HG03469 (cell line): ENCODE results near the gene PDZK1.
"Not testable (repeated sequence)": the region's sequence is repeated elsewhere in the genome, so short reads cannot be mapped to it uniquely, and the experiment has no call there.

Source experiments
- ATAC-seq: cut with Tn5 transposase; IDR thresholded peaks from one replicate; pipeline ENCODE4 v1.9.1; 2021; ENCODE audit warnings: mild to moderate bottlenecking, moderate library complexity, moderate number of reproducible peaks; ENCODE audit not compliant: unreplicated experiment

The PDZK1 gene

GRCh38 chr1:145707183-145707867 lies at the start of gene PDZK1:
Gene PDZK1 (minus strand): TSS chr1:145707368. CDS start chr1:145688021, 19,347 bp downstream.
- ATAC-seq = no peak

GRCh38 chr1:145751491-145752037 lies 44.4 kb upstream of the PDZK1 start:
- no peak for ATAC-seq

DNA sequence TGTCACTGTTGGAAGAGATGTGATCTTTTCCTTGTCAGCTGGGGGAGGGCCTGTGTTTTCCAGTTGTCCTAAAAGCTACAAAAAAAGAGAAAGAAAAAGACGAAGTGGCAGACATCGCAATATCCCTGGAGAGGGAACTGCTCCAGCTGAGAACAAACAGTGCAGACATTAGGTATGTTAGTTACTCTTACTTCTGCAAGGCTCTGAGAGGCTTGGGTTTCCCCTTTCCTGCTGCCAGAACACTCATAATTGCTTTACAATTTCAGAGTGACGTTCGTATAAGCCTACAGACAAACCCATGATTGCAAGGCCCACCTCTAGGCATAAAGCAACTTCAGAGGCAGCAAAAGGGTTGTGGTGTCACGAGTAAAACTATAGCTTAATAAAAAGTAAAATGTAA lies 43.3 kb upstream of the PDZK1 start:
- ATAC-seq = no peak

DNA sequence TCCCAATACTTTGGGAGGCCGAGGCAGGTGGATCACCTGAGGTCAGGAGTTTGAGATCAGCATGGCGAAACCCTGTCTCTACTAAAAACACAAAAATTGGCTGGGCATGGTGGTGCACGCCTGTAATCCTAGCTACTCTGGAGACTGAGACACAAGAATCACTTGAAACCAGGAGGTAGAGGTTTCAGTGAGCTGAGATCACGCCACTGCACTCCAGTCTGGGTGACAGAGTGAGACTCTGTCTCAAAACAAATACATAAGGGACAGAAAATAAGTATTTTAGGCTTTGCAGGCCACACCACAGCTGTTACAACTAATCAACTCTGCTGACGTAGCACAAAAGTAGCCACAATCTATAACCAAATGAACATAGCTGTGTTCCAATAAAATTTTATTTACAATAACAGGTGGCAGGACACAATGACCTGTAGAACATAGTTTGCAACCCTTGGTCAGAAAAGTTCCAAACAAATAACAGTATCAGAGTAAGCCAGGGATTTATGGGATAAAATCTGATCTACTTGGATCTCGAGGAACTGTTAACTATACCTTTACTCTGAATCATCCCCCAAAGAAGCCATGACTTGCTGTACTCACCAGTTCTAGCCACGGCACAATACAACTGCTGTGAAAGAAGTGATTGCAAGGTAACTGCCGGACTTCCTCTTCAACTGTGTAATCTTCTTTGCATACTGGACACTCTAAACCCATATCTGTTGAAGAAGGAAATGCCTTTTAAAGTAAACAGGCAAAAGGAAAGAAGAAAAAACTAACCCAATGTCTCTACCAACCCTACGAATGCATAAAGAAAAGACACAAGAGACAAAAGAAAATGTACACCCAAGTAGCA lies 40.5 kb upstream of the PDZK1 start:
- ATAC-seq = no peak

GRCh38 chr1:145740269-145740668 lies 33.1 kb upstream of the PDZK1 start:
- ATAC-seq = no peak

DNA sequence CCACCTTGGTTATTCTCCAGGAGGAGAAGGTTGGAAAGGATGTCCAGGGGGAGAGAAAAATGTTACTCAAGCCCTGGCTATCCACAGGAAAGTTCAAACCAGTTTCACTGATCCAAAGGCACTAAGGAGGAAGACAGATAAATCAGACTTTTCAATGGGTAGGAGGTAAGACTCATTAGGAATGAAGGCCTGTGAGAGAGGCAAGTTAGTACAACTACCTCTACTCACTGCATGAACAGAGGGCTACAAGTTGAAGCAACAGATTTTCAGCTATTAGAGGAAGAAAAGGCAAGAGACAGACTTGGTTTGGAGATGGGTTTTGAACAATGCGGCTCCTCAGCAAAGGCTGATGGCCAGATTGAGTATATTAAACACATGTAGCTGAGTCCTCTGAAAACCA lies 29.0 kb upstream of the PDZK1 start:
- no peak for ATAC-seq

- ATAC-seq = no peak
Measured at GRCh38 chr1:145730900-145731299, 23.7 kb upstream of the PDZK1 start.

- ATAC-seq = no peak
Measured at GRCh38 chr1:145730467-145730866, 23.3 kb upstream of the PDZK1 start.

DNA sequence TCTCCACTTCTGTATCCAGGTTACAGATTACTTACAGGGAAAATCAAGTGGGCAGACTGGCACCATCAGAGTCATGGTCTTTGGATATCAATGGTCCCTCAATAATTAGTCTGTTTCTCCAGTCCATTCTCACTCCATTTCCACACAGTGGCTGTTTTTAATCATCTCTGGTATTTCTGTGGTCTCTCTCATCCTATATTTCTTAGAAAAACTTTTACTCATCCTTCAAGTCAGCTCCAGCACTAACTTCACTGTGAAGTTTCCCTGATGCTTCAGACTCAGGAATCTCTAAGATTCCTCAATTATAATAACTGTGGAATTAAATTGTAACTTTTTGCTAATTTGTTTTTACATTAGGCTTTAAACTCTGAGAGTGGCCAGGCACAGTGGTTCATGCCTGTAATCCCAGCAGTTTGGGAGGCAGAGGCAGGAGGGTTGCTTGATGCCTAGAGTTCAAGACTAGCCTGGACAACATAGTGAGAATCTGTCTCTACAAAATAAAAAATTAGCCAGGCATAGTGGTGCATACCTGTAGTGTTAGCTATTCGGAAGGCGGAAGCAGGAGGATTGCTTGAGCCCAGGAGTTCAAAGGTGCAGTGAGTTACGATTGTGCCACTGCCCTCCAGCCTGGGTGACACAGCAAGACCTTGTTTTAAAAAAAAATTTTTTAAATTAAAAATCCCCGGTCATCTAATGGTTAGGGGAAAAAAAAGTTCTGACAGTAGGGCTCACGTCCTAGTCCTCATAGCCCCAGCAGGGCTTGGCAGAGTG lies 22.7 kb upstream of the PDZK1 start:
- no peak for ATAC-seq

GRCh38 chr1:145729196-145729595 lies 22.0 kb upstream of the PDZK1 start:
- ATAC-seq = no peak

- not testable (repeated sequence) for ATAC-seq
Measured at GRCh38 chr1:145726193-145726592, 19.0 kb upstream of the PDZK1 start.

- no peak for ATAC-seq
Measured at GRCh38 chr1:145720878-145721671, 13.9 kb upstream of the PDZK1 start.

GRCh38 chr1:145720556-145720877 lies 13.3 kb upstream of the PDZK1 start:
- ATAC-seq = no peak

DNA sequence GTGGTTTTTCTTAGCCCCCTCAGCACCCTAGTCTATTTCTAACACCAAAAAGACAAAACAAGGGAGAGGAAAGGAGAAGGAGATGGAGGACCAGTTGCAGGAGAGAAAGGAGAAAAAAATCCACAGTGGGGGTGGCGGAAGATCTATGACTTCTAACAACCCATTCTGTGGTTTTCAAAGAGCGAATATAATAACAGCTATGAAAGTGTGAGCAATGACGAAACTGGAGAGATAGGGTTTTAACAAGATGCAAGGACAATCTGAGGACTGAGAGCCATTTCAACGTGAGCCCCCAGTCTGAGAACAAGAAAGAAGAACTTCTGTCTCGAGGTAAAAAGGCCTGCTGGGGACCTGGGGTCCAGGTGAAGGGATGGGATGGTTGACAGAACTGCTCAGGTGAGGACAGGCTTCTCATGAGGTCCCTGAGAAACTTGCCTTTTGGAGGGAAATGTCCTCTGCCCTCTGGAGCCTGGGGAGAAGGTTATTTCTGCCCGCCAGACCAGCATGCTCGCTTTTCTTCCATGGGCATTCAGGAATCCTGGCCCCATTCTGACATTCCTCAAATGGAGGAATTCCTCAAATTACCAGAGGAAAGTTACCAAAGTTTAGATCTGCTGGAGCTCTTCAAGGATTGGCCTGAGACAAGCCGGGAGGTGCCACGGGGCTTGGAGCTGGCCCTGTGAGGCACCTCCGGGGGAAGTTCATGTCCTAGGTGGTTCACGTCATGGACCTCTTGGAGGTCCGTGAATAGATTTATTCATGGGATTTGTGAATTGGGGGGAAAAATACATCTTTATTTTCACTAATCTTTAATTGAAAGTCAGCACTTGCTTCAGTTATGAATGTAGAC lies 12.3 kb upstream of the PDZK1 start, which contains the start of gene CD160:
Gene CD160 (plus strand): TSS at position 270 of the 850 bp plus-strand sequence. CDS start 8,829 bp downstream, outside the sequence.
- no peak for ATAC-seq

DNA sequence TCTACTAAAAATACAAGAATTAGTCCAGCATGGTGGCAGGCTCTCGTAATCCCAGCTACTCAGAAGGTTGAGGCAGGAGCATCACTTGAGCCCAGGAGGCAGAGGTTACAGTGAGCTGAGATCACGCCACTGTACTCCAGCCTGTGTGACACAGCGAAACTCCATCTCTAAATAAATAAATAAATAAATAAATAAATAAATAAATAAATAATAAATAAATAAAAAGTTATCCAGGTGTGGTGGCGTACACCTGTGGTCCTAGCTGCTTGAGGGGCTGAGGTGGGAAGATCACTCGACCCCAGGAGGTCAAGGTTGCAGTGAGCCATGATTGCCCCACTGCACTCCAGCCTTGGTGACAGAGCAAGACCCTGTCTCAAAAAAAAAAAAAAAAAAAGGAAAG lies 11.3 kb upstream of the PDZK1 start:
- ATAC-seq = not testable (repeated sequence)

DNA sequence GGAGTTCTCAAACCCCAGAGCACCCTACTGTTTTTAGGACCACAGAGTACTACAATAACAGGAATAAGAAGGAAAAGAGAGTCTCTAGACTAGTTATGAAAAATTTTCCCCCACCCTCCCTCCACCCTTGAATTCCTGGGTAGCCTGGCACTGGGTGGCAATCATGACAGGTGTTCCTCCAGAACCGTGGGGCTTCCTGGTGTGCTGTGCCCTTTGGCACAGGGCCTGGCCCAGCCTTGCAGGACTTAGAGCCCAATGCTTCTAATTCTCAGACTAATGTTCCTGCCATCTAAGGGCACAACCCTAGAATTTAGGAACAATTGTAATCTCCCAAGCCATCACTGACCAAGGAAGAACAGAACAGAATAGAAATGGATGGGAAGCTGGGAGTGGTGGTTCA lies 10.7 kb upstream of the PDZK1 start:
- ATAC-seq = no peak

- no peak for ATAC-seq
Measured at GRCh38 chr1:145716641-145717345, 9.6 kb upstream of the PDZK1 start.

DNA sequence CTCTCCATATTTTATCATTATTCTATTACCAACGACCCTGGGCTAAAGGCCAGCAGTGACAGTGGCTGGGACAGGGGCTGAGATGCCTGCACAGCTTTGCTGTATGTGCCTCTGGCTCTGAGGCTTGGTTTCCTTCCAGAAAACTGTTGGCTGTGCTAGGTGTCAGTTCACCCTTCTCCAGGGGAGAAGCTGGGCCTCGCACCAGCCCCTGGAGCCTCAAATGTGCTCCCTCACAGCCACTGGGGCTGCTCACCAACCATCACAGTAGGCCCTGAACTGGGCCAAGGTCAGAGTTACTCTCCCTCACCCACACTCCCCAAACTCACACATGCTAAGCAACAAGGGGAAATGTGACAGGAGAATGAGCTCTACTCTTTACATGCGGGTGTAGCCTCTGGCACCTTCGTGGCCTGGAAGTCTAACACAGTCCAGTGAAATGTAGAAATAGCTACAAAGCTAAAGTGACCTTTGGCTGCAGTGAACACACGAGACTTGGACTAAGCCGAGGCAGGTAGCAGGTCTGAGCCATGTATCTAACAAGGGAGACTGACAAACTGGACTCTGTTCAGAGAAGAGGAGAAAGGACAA lies 7.5 kb upstream of the PDZK1 start:
- ATAC-seq = no peak
